Bronchial epithelial cell (primary cell): Measurements from ENCODE around the gene ITGBL1. TPM values are rescaled to one million over a fixed set of nuclear protein-coding genes. Genes with fewer than 3 reads are reported as not detected.
A peak's percentile ranks its signal among the peaks of the same experiment; 100 is the strongest.

Experiments
- DNase-seq: peaks from one replicate; pipeline ENCODE4 v3.0.0-alpha.2; 2010; ENCODE audit warnings: low read depth
- FAIRE-seq: peaks from 2 replicates; lab custom pipeline; 2011; peaks lifted over from hg19 to GRCh38; lab: Jason Lieb, UNC
- H3K27me3 ChIP-seq: 2 replicates; pipeline ENCODE4 v1.5.1; 2011; ENCODE audit warnings: low read length; ENCODE audit not compliant: control insufficient read depth, insufficient read depth
- H3K36me3 ChIP-seq: 2 replicates; pipeline ENCODE4 v1.5.1; 2011; ENCODE audit warnings: low read length; ENCODE audit not compliant: control insufficient read depth, insufficient read depth
- H3K4me3 ChIP-seq: 2 replicates; pipeline ENCODE4 v1.5.1; 2011; ENCODE audit warnings: mild to moderate bottlenecking, low read depth, low read length, control low read depth
- CTCF ChIP-seq: IDR thresholded peaks from 2 replicates; pipeline ENCODE4 v1.5.1; 2011; ENCODE audit warnings: mild to moderate bottlenecking, moderate library complexity, low read length, control low read depth, inconsistent platforms; ENCODE audit not compliant: insufficient read depth, severe bottlenecking
- total RNA-seq: library from RNA; depleted of rRNA; stranded (reverse); fragments of >200 nt; gene quantifications from 2 replicates; pipeline ENCODE4 v1.2.1, GENCODE V29; 2014

The ITGBL1 gene
- total RNA-seq, 1 donor from 2014 or later, result 1.1 TPM

- peak; percentile 65 for DNase-seq
- no peak for FAIRE-seq
- Histone ChIP-seq H3K27me3 (no peaks in the 10 kb centered on the region), H3K36me3 (no peaks in the 10 kb centered on the region), H3K4me3 (no peak overlapping the region)
- no peak for TF ChIP-seq CTCF
These were observed 171.2 kb downstream of the ITGBL1 start for GRCh38 chr13:101623470-101624209.

- Histone ChIP-seq H3K4me3 (no peak overlapping the region), H3K36me3 (no peaks in the 10 kb centered on the region), H3K27me3 (no peaks in the 10 kb centered on the region)
- DNase-seq (no peak), FAIRE-seq (no peak)
- no peak for TF ChIP-seq CTCF
These were observed 171.9 kb downstream of the ITGBL1 start for GRCh38 chr13:101624210-101624922.

DNA sequence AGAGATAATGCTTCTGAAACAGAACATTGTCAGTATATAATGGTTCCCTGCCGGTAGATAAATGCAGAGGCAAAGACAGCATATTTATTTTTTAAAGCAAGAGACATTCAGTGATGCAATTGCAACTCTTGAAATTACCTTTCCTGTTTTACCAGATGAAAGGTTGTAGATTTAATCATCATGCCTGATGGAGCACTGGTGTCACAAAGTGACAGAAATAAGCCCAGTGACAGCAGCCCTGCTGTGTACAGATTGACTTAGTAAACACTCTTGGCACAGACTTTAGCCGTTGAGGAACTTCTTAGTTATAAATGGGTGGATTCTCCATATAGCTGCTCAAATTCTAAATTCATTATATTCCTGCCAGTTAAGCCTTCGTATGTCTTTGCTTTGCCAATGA, 172.5 kb downstream of the ITGBL1 start:
- Histone ChIP-seq H3K27me3 (no peaks in the 10 kb centered on the region), H3K36me3 (no peaks in the 10 kb centered on the region), H3K4me3 (no peak overlapping the region)
- DNase-seq (no peak), FAIRE-seq (no peak)
- no peak for TF ChIP-seq CTCF

- H3K4me3 ChIP-seq, result no peak overlapping the region
- no peak for FAIRE-seq
These were observed 174.6 kb downstream of the ITGBL1 start for GRCh38 chr13:101626925-101627555.

GRCh38 chr13:101627556-101627943, 175.1 kb downstream of the ITGBL1 start:
- Histone ChIP-seq H3K4me3 (no peak overlapping the region), H3K36me3 (no peaks in the 10 kb centered on the region), H3K27me3 (no peaks in the 10 kb centered on the region)
- TF ChIP-seq CTCF, result no peak
- FAIRE-seq, result no peak
- no peak for DNase-seq

More at GRCh38 chr13:101626925-101627555, 174.6 kb downstream of the ITGBL1 start:
- Histone ChIP-seq H3K36me3 (no peaks in the 10 kb centered on the region), H3K27me3 (no peaks in the 10 kb centered on the region)
- no peak for DNase-seq
- no peak for TF ChIP-seq CTCF
